ENCODE data around the gene NANOS1. TPM values are rescaled to one million over a fixed set of nuclear protein-coding genes. Genes with fewer than 3 reads are reported as not detected.

The NANOS1 gene, protein sequence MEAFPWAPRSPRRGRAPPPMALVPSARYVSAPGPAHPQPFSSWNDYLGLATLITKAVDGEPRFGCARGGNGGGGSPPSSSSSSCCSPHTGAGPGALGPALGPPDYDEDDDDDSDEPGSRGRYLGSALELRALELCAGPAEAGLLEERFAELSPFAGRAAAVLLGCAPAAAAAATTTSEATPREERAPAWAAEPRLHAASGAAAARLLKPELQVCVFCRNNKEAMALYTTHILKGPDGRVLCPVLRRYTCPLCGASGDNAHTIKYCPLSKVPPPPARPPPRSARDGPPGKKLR
- total RNA-seq: 0.73 and 1.2 TPM in 2 replicates

DNA sequence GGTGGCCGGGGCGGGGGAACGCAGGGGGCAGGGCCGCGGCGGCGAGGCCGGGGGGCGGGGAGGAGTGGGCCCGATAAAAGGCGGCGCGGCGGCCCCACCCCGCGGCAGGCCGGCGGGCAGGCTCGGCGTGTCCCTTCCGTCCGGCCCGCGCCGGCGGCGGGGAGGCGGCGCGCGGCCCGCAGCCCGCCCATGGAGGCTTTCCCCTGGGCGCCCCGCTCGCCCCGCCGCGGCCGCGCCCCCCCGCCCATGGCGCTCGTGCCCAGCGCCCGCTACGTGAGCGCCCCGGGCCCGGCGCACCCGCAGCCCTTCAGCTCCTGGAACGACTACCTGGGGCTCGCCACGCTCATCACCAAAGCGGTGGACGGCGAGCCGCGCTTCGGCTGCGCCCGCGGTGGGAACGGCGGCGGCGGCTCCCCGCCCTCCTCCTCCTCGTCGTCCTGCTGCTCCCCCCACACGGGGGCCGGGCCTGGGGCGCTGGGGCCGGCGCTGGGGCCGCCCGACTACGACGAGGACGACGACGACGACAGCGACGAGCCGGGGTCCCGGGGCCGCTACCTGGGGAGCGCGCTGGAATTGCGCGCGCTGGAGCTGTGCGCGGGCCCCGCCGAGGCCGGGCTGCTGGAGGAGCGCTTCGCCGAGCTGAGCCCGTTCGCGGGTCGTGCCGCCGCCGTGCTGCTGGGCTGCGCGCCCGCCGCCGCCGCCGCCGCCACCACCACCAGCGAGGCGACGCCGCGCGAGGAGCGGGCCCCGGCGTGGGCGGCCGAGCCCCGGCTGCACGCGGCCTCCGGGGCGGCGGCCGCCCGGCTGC lies at the start of gene NANOS1:
NANOS1 (plus strand) TSS at position 102 of the 808 bp plus-strand sequence; CDS start at position 190, 88 bp downstream.

DNA sequence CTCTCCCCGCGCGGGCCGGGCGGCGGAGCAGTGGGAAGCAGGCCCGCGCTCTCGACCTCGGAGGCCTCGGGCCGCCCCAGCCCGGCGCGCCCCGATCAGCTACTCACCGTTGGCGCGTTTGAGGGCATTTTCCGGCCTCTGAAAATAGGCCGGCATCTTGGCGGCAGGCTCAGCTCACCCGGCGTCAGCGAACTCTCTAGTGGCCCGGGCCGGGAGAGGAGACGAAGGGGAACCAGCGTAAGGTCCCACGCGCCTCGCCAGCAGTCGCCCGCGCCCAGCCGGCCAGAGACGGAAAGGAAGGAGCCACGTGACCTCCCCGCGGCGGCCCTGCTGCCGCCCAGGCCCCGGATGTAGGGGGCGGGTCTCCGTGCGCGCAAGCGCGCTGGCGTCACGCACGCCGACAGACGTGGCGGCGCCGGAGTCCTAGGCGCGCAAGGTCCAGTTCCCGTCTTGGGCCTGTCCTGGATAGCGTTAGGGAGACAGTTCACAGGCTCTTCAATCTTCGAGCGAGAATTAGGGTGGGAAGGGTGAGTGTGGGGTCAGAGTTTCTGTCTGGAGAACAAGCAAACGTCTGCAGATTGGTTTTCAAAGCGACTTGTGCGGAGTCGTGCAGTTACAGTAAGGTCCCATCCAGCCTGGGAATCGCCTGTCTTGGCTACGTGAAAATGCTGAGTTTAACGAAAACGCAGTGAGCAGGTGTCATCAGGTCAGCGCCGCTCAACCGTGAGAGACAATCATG lies 51.2 kb downstream of the NANOS1 start, which contains the start of gene EIF3A:
EIF3A (minus strand) TSS at position 297 of the 739 bp plus-strand sequence; CDS start at position 156, 141 bp downstream.

Small RNAs within 50 kb of the gene (small RNA-seq; reads per million reads assigned to genes)
- gene RF00413 (not detected), gene SNORA19 (0.63 reads per million, percentile 39 among the genes with 10 or more reads in this experiment)

Other genes with a start within 250 kb of the NANOS1 start
- gene EIF3A, start 51.1 kb downstream of the NANOS1 start, total RNA-seq: 109 and 158 TPM in 2 replicates
- gene DENND10, start 74.4 kb downstream of the NANOS1 start, total RNA-seq: 36.0 and 45.2 TPM in 2 replicates
- 13.6 and 19.0 TPM in 2 replicates for gene SFXN4, start 136.0 kb downstream of the NANOS1 start, total RNA-seq
- gene PRDX3, start 149.1 kb downstream of the NANOS1 start, total RNA-seq: 145 and 149 TPM in 2 replicates
- gene GRK5, start 177.9 kb downstream of the NANOS1 start, total RNA-seq: 12.5 and 21.1 TPM in 2 replicates

Data from subcutaneous preadipocyte (primary cell).